H9 (cell line): ENCODE data around the gene CDS1. TPM values are rescaled to one million over a fixed set of nuclear protein-coding genes. Genes with fewer than 3 reads are reported as not detected.
A peak's percentile ranks its signal among the peaks of the same experiment; 100 is the strongest.

Experiments
- DNase-seq: peaks from one replicate; pipeline ENCODE4 v3.0.0-alpha.2; 2017
- H2AFZ ChIP-seq: one replicate; pipeline ENCODE4 v1.6.1; 2013; ENCODE audit warnings: mild to moderate bottlenecking, low read length, control low read depth, moderate library complexity
- H2AK5ac ChIP-seq: 2 replicates; pipeline ENCODE4 v1.6.1; 2013; ENCODE audit warnings: low read length, control low read depth, mixed read lengths; ENCODE audit not compliant: insufficient read length
- H2BK120ac ChIP-seq: one replicate; pipeline ENCODE4 v1.6.1; 2013; ENCODE audit warnings: low read depth, mild to moderate bottlenecking, low read length, control low read depth, inconsistent platforms; ENCODE audit not compliant: poor library complexity, severe bottlenecking
- H2BK12ac ChIP-seq: 2 replicates; pipeline ENCODE4 v1.6.1; 2013; ENCODE audit warnings: low read length, control low read depth, mixed read lengths, low read depth; ENCODE audit not compliant: insufficient read length
- H2BK15ac ChIP-seq: 2 replicates; pipeline ENCODE4 v1.6.1; 2013; ENCODE audit warnings: low read depth, low read length, control low read depth
- H2BK20ac ChIP-seq: one replicate; pipeline ENCODE4 v1.6.1; 2013; ENCODE audit warnings: low read depth, mild to moderate bottlenecking, low read length, control low read depth, inconsistent platforms; ENCODE audit not compliant: poor library complexity, severe bottlenecking
- H2BK5ac ChIP-seq: 2 replicates; pipeline ENCODE4 v1.6.1; 2013; ENCODE audit warnings: low read length, control low read depth, mixed read lengths; ENCODE audit not compliant: insufficient read length
- H3K14ac ChIP-seq: 2 replicates; pipeline ENCODE4 v1.6.1; 2013; ENCODE audit warnings: low read length, control low read depth; ENCODE audit not compliant: insufficient read depth
- H3K18ac ChIP-seq: 2 replicates; pipeline ENCODE4 v1.6.1; 2013; ENCODE audit warnings: low read depth, mild to moderate bottlenecking, mixed read lengths, low read length, control low read depth; ENCODE audit not compliant: insufficient read length
- H3K23ac ChIP-seq: 2 replicates; pipeline ENCODE4 v1.6.1; 2013; ENCODE audit warnings: low read length, control low read depth, mixed read lengths, low read depth; ENCODE audit not compliant: insufficient read length
- H3K23me2 ChIP-seq: 2 replicates; pipeline ENCODE4 v1.6.1; 2013; ENCODE audit warnings: low read depth, mild to moderate bottlenecking, mixed read lengths, low read length, control low read depth; ENCODE audit not compliant: insufficient read length, poor library complexity, severe bottlenecking
- H3K27ac ChIP-seq: 2 replicates; pipeline ENCODE4 v1.5.1; 2013; ENCODE audit warnings: low read length, control low read depth, mixed read lengths, low read depth; ENCODE audit not compliant: insufficient read length
- H3K27me3 ChIP-seq: 2 replicates; pipeline ENCODE4 v1.6.1; 2013; ENCODE audit warnings: low read length, control low read depth, inconsistent platforms; ENCODE audit not compliant: insufficient read depth
- H3K4ac ChIP-seq: 2 replicates; pipeline ENCODE4 v1.6.1; 2013; ENCODE audit warnings: low read depth, mild to moderate bottlenecking, control low read depth, inconsistent platforms, low read length, moderate library complexity
- H3K4me1 ChIP-seq: 2 replicates; pipeline ENCODE4 v1.6.1; 2013; ENCODE audit warnings: low read length, control low read depth, inconsistent platforms; ENCODE audit not compliant: insufficient read depth
- H3K4me2 ChIP-seq: 2 replicates; pipeline ENCODE4 v1.6.1; 2013; ENCODE audit warnings: low read length, control low read depth, mixed read lengths; ENCODE audit not compliant: insufficient read length, insufficient read depth
- H3K56ac ChIP-seq: 2 replicates; pipeline ENCODE4 v1.6.1; 2013; ENCODE audit warnings: low read depth, mild to moderate bottlenecking, mixed read lengths, low read length, control low read depth; ENCODE audit not compliant: insufficient read length
- H3K79me1 ChIP-seq: 2 replicates; pipeline ENCODE4 v1.6.1; 2013; ENCODE audit warnings: low read depth, mild to moderate bottlenecking, moderate library complexity, low read length, control low read depth, inconsistent platforms; ENCODE audit not compliant: insufficient read depth, poor library complexity, severe bottlenecking
- H3K79me2 ChIP-seq: 2 replicates; pipeline ENCODE4 v1.6.1; 2013; ENCODE audit warnings: low read length, control low read depth, inconsistent platforms; ENCODE audit not compliant: insufficient read depth
- H3K9ac ChIP-seq: 2 replicates; pipeline ENCODE4 v1.6.1; 2013; ENCODE audit warnings: low read length, control low read depth, mixed read lengths; ENCODE audit not compliant: insufficient read length; ENCODE audit errors: extremely low read depth
- H3K9me3 ChIP-seq: one replicate; pipeline ENCODE4 v1.6.1; 2013; ENCODE audit warnings: low read depth, low read length, inconsistent platforms; ENCODE audit not compliant: control insufficient read depth
- H3T11ph ChIP-seq: one replicate; pipeline ENCODE4 v1.6.1; 2013; ENCODE audit warnings: mild to moderate bottlenecking, low read length, control low read depth, inconsistent platforms
- H4K20me1 ChIP-seq: one replicate; pipeline ENCODE4 v1.6.1; 2013; ENCODE audit not compliant: control insufficient read depth, insufficient read length, insufficient read depth
- H4K5ac ChIP-seq: 2 replicates; pipeline ENCODE4 v1.6.1; 2013; ENCODE audit warnings: low read depth, mild to moderate bottlenecking, mixed read lengths, low read length, control low read depth; ENCODE audit not compliant: insufficient read length
- H4K8ac ChIP-seq: replicated peaks from 2 replicates; pipeline ENCODE4 v1.6.1; 2013; ENCODE audit warnings: low read length, control low read depth, mixed read lengths, low read depth; ENCODE audit not compliant: insufficient read length
- H4K91ac ChIP-seq: 2 replicates; pipeline ENCODE4 v1.6.1; 2013; ENCODE audit warnings: low read depth, mild to moderate bottlenecking, moderate library complexity, mixed read lengths, low read length, control low read depth; ENCODE audit not compliant: insufficient read length
- H3K27ac Mint-ChIP-seq, 3 experiments: 2 replicates in 2 of 3; 3 replicates in 1 of 3; pipeline ENCODE4 v1.8.0; 2020 to 2021; ENCODE audit warnings: mixed read lengths in 3 of 3, mild to moderate bottlenecking in 1 of 3, moderate library complexity in 1 of 3
- H3K27me3 Mint-ChIP-seq: 2 replicates; pipeline ENCODE4 v1.8.0; 2021; ENCODE audit warnings: low read depth, mild to moderate bottlenecking, moderate library complexity, mixed read lengths
- H3K36me3 Mint-ChIP-seq, 3 experiments: 2 replicates in 2 of 3; 3 replicates in 1 of 3; pipeline ENCODE4 v1.8.0; 2020 to 2021; ENCODE audit warnings: low read depth in 3 of 3, mixed read lengths in 3 of 3; ENCODE audit not compliant: insufficient read depth in 1 of 3
- H3K4me1 Mint-ChIP-seq, 2 experiments: 2 replicates each; pipeline ENCODE4 v1.8.0; 2020; ENCODE audit warnings: mixed read lengths in 2 of 2
- H3K4me3 Mint-ChIP-seq, 2 experiments: 2 replicates in 1 of 2; 3 replicates in 1 of 2; pipeline ENCODE4 v1.8.0; 2020 to 2021; ENCODE audit warnings: mild to moderate bottlenecking in 2 of 2, mixed read lengths in 2 of 2, moderate library complexity in 1 of 2
- H3K9me3 Mint-ChIP-seq, 2 experiments: 2 replicates in 1 of 2; 3 replicates in 1 of 2; pipeline ENCODE4 v1.8.0; 2020; ENCODE audit warnings: mild to moderate bottlenecking in 2 of 2, mixed read lengths in 2 of 2, moderate library complexity in 1 of 2
- CTCF ChIP-seq: fragments of 200-600 bp; sonication (generic); conservative IDR thresholded peaks from 3 replicates; pipeline ENCODE4 v1.8.0; 2021; ENCODE audit warnings: antibody characterized with exemption, mild to moderate bottlenecking
- WGBS: extraction: QIAGEN DNeasy Blood & Tissue Kit; methylation state at CpG from one replicate; pipeline ENCODE4 v1.1.7; 2013; ENCODE audit warnings: missing lambda C conversion rate, low lambda C conversion rate, mixed read lengths; ENCODE audit not compliant: insufficient read length; ENCODE audit errors: extremely low coverage; 5-methylcytosine and 5-hydroxymethylcytosine counted together
- total RNA-seq: library from RNA; stranded (reverse); gene quantifications from 2 replicates; pipeline ENCODE4 v1.2.1, GENCODE V29; 2021

The CDS1 gene
- total RNA-seq, 1 experiment from 2014 or later, result 7.5 TPM

- no peak overlapping the region for H3K56ac ChIP-seq
- H2AK5ac ChIP-seq, result no peak overlapping the region
- no CpG with 5 or more reads among the region's 7 CpGs for WGBS
- no peak overlapping the region for H3K27ac ChIP-seq
- peak overlapping the region in 1 of 3 experiments; percentile 24; a peak in 1 of 7 replicates for H3K27ac Mint-ChIP-seq
- no peak overlapping the region for H3K4me3 Mint-ChIP-seq
- no peaks in the 10 kb centered on the region for H3K27me3 ChIP-seq
- no peak overlapping the region for H4K91ac ChIP-seq
- H3K23me2 ChIP-seq, result no peaks in the 10 kb centered on the region
- no peak for TF ChIP-seq CTCF
- H3K4ac ChIP-seq, result no peak overlapping the region
- no peak overlapping the region for H4K5ac ChIP-seq
- H3K9ac ChIP-seq, result no peak overlapping the region
- H3K36me3 Mint-ChIP-seq, result peaks cover 22 to 74% (median 59%) of the 10 kb centered on the region in 3 experiments; a peak in 6 of 7 replicates
- no peak overlapping the region for H2AFZ ChIP-seq
- no peak overlapping the region for H3T11ph ChIP-seq
- H3K18ac ChIP-seq, result no peak overlapping the region
- no peak for DNase-seq
- H3K14ac ChIP-seq, result no peak overlapping the region
- no peaks in the 10 kb centered on the region; the same call in 1 of the 2 replicates for H3K4me1 ChIP-seq
- no peak overlapping the region for H2BK20ac ChIP-seq
- no peak overlapping the region for H3K4me2 ChIP-seq
- no peak overlapping the region for H4K8ac ChIP-seq
- H3K23ac ChIP-seq, result no peak overlapping the region
- no peak overlapping the region for H2BK15ac ChIP-seq
- no peaks in the 10 kb centered on the region for H4K20me1 ChIP-seq
- no peak overlapping the region for H2BK12ac ChIP-seq
- H2BK5ac ChIP-seq, result no peak overlapping the region
- no peaks in the 10 kb centered on the region for H3K79me1 ChIP-seq
- no peaks in the 10 kb centered on the region for H3K79me2 ChIP-seq
- H3K27me3 Mint-ChIP-seq, result no peaks in the 10 kb centered on the region
- no peak overlapping the region for H2BK120ac ChIP-seq
- no peaks in the 10 kb centered on the region for H3K9me3 ChIP-seq
- H3K9me3 Mint-ChIP-seq, result no peaks in the 10 kb centered on the region
- H3K4me1 Mint-ChIP-seq, result peaks cover 7 to 10% of the 10 kb centered on the region in 2 experiments
These were observed 107.6 kb downstream of the CDS1 start for GRCh38 chr4:84690481-84690880.
